ENCODE results near the gene IL1RL2.

The IL1RL2 gene

GRCh38 chr2:102176172-102176571, 10.7 kb upstream of the IL1RL2 start:
- H3K4me1 Mint-ChIP-seq (ENCODE audit: low read depth in 2 of 2) = peaks cover 0 to 1% of the 10 kb centered on the region in 2 donors

GRCh38 chr2:102177814-102178478, 8.9 kb upstream of the IL1RL2 start:
- H3K27me3 Mint-ChIP-seq = peaks cover 22 to 33% of the 10 kb centered on the region in 2 donors
- DNase-seq (no peak), ATAC-seq (replicated peaks) (no peak)
- H3K36me3 Mint-ChIP-seq (ENCODE audit: insufficient read depth) = peaks cover 2% of the 10 kb centered on the region
- H3K4me3 Mint-ChIP-seq = no peak overlapping the region
- no peak overlapping the region for H3K27ac Mint-ChIP-seq
- H3K4me1 Mint-ChIP-seq (ENCODE audit: low read depth in 2 of 2) = no peaks in the 10 kb centered on the region
- no peaks in the 10 kb centered on the region for H3K9me3 Mint-ChIP-seq

More at GRCh38 chr2:102176172-102176571, 10.7 kb upstream of the IL1RL2 start:
- Mint-ChIP-seq H3K27ac (no peak overlapping the region), H3K27me3 (peaks cover 15 to 22% of the 10 kb centered on the region in 2 donors), H3K9me3 (no peaks in the 10 kb centered on the region), H3K4me3 (no peak overlapping the region), H3K36me3 (ENCODE audit: insufficient read depth) (peaks cover 8% of the 10 kb centered on the region)
- ATAC-seq (replicated peaks) = no peak
- DNase-seq = no peak

GRCh38 chr2:102179061-102179460, 7.8 kb upstream of the IL1RL2 start:
- H3K4me1 Mint-ChIP-seq (ENCODE audit: low read depth in 2 of 2) = no peaks in the 10 kb centered on the region
- H3K9me3 Mint-ChIP-seq = no peaks in the 10 kb centered on the region
- peaks cover 22 to 33% of the 10 kb centered on the region in 2 donors for H3K27me3 Mint-ChIP-seq
- H3K4me3 Mint-ChIP-seq = no peak overlapping the region
- no peak for ATAC-seq (replicated peaks)
- no peak for DNase-seq
- peaks cover 2% of the 10 kb centered on the region for H3K36me3 Mint-ChIP-seq (ENCODE audit: insufficient read depth)
- H3K27ac Mint-ChIP-seq = no peak overlapping the region

GRCh38 chr2:102179788-102180686, 6.8 kb upstream of the IL1RL2 start:
- ATAC-seq (replicated peaks) (no peak), DNase-seq (no peak)
- Mint-ChIP-seq H3K27me3 (peaks cover 22 to 33% of the 10 kb centered on the region in 2 donors), H3K36me3 (ENCODE audit: insufficient read depth) (peaks cover 2% of the 10 kb centered on the region), H3K4me3 (no peak overlapping the region), H3K9me3 (no peaks in the 10 kb centered on the region), H3K4me1 (ENCODE audit: low read depth in 2 of 2) (no peaks in the 10 kb centered on the region), H3K27ac (no peak overlapping the region)

- no peak for DNase-seq
- Mint-ChIP-seq H3K4me1 (ENCODE audit: low read depth in 2 of 2) (no peaks in the 10 kb centered on the region), H3K36me3 (ENCODE audit: insufficient read depth) (peaks cover 2% of the 10 kb centered on the region), H3K9me3 (no peaks in the 10 kb centered on the region), H3K4me3 (no peak overlapping the region), H3K27me3 (peaks cover 22 to 33% of the 10 kb centered on the region in 2 donors), H3K27ac (no peak overlapping the region)
- no peak for ATAC-seq (replicated peaks)
Measured at GRCh38 chr2:102180687-102180999, 6.2 kb upstream of the IL1RL2 start.

- H3K36me3 Mint-ChIP-seq (ENCODE audit: insufficient read depth) = no peaks in the 10 kb centered on the region
- no peak for DNase-seq
- H3K4me1 Mint-ChIP-seq (ENCODE audit: low read depth in 2 of 2) = no peaks in the 10 kb centered on the region
- no peak overlapping the region for H3K4me3 Mint-ChIP-seq
- peaks cover 22 to 33% of the 10 kb centered on the region in 2 donors for H3K27me3 Mint-ChIP-seq
- no peak overlapping the region for H3K27ac Mint-ChIP-seq
- H3K9me3 Mint-ChIP-seq = no peaks in the 10 kb centered on the region
- ATAC-seq (replicated peaks) = no peak
Measured at GRCh38 chr2:102181376-102181775, 5.4 kb upstream of the IL1RL2 start.

GRCh38 chr2:102181919-102182635, 4.7 kb upstream of the IL1RL2 start:
- Mint-ChIP-seq H3K27me3 (peaks cover 22 to 33% of the 10 kb centered on the region in 2 donors), H3K36me3 (ENCODE audit: insufficient read depth) (no peaks in the 10 kb centered on the region), H3K4me3 (no peak overlapping the region), H3K4me1 (ENCODE audit: low read depth in 2 of 2) (no peaks in the 10 kb centered on the region), H3K27ac (no peak overlapping the region), H3K9me3 (no peaks in the 10 kb centered on the region)
- no peak for ATAC-seq (replicated peaks)
- DNase-seq = no peak

GRCh38 chr2:102184018-102184417, 2.8 kb upstream of the IL1RL2 start:
- DNase-seq = no peak
- H3K27ac Mint-ChIP-seq = no peak overlapping the region
- ATAC-seq (replicated peaks) = no peak
- H3K9me3 Mint-ChIP-seq = no peaks in the 10 kb centered on the region
- H3K4me1 Mint-ChIP-seq (ENCODE audit: low read depth in 2 of 2) = peaks cover 4 to 7% of the 10 kb centered on the region in 2 donors
- no peak overlapping the region for H3K4me3 Mint-ChIP-seq
- peaks cover 20 to 33% of the 10 kb centered on the region in 2 donors for H3K27me3 Mint-ChIP-seq
- no peaks in the 10 kb centered on the region for H3K36me3 Mint-ChIP-seq (ENCODE audit: insufficient read depth)

- no peaks in the 10 kb centered on the region for H3K9me3 Mint-ChIP-seq
- H3K36me3 Mint-ChIP-seq (ENCODE audit: insufficient read depth) = no peaks in the 10 kb centered on the region
- H3K4me1 Mint-ChIP-seq (ENCODE audit: low read depth in 2 of 2) = peaks cover 4 to 7% of the 10 kb centered on the region in 2 donors
- no peak overlapping the region for H3K27ac Mint-ChIP-seq
- H3K27me3 Mint-ChIP-seq = peaks cover 20 to 31% of the 10 kb centered on the region in 2 donors
- H3K4me3 Mint-ChIP-seq = no peak overlapping the region
- ATAC-seq (replicated peaks) = no peak
- DNase-seq = no peak
Measured at GRCh38 chr2:102184568-102184967, 2.3 kb upstream of the IL1RL2 start.

GRCh38 chr2:102185347-102185746, 1.5 kb upstream of the IL1RL2 start:
- Mint-ChIP-seq H3K4me1 (ENCODE audit: low read depth in 2 of 2) (peaks cover 4 to 7% of the 10 kb centered on the region in 2 donors), H3K9me3 (no peaks in the 10 kb centered on the region), H3K36me3 (ENCODE audit: insufficient read depth) (no peaks in the 10 kb centered on the region), H3K27ac (no peak overlapping the region), H3K27me3 (peaks cover 20 to 31% of the 10 kb centered on the region in 2 donors), H3K4me3 (no peak overlapping the region)
- ATAC-seq (replicated peaks) (peak; percentile 35), DNase-seq (no peak)

GRCh38 chr2:102187496-102188150, 800 bp downstream of the IL1RL2 start:
- Mint-ChIP-seq H3K27me3 (peaks cover 9 to 20% of the 10 kb centered on the region in 2 donors), H3K27ac (no peak overlapping the region), H3K36me3 (ENCODE audit: insufficient read depth) (no peaks in the 10 kb centered on the region), H3K4me3 (peak overlapping the region; percentile 65 to 82), H3K9me3 (no peaks in the 10 kb centered on the region), H3K4me1 (ENCODE audit: low read depth in 2 of 2) (peaks cover 4 to 7% of the 10 kb centered on the region in 2 donors)
- peak; percentile 84 for ATAC-seq (replicated peaks)
- peak; percentile 10 to 21 (median 19) for DNase-seq

- Mint-ChIP-seq H3K4me1 (ENCODE audit: low read depth in 2 of 2) (peaks cover 7% of the 10 kb centered on the region in 2 donors), H3K27ac (no peak overlapping the region), H3K9me3 (no peaks in the 10 kb centered on the region), H3K4me3 (no peak overlapping the region), H3K36me3 (ENCODE audit: insufficient read depth) (no peaks in the 10 kb centered on the region), H3K27me3 (peaks cover 16 to 43% of the 10 kb centered on the region in 2 donors)
- DNase-seq = no peak
- ATAC-seq (replicated peaks) = no peak
Measured at GRCh38 chr2:102190430-102191107, 3.7 kb downstream of the IL1RL2 start.

All from effector memory CD8-positive, alpha-beta T cell (primary cell).